GM21529 (cell line): Measurements from ENCODE around the gene COA5.

Source experiments
- ATAC-seq: cut with Tn5 transposase; IDR thresholded peaks from one replicate; pipeline ENCODE4 v1.9.1; 2021; ENCODE audit not compliant: unreplicated experiment

Gene COA5

GRCh38 chr2:98572676-98573075, 35.6 kb downstream of the COA5 start:
- no peak for ATAC-seq

GRCh38 chr2:98572211-98572610, 36.1 kb downstream of the COA5 start:
- no peak for ATAC-seq

GRCh38 chr2:98571796-98572195, 36.5 kb downstream of the COA5 start:
- no peak for ATAC-seq

GRCh38 chr2:98571121-98571701, 37.1 kb downstream of the COA5 start:
- no peak for ATAC-seq

- ATAC-seq, result no peak
Measured at GRCh38 chr2:98570356-98570755, 38.0 kb downstream of the COA5 start.

- no peak for ATAC-seq
Measured at GRCh38 chr2:98569915-98570314, 38.4 kb downstream of the COA5 start.

GRCh38 chr2:98569197-98569793, 39.0 kb downstream of the COA5 start:
- ATAC-seq, result no peak

GRCh38 chr2:98568161-98568956, 40.0 kb downstream of the COA5 start:
- no peak for ATAC-seq

GRCh38 chr2:98565941-98566340, 42.4 kb downstream of the COA5 start:
- no peak for ATAC-seq

GRCh38 chr2:98565286-98565860, 42.9 kb downstream of the COA5 start:
- no peak for ATAC-seq

- no peak for ATAC-seq
Measured at GRCh38 chr2:98564541-98565132, 43.7 kb downstream of the COA5 start.

- no peak for ATAC-seq
Measured at GRCh38 chr2:98563394-98563793, 44.9 kb downstream of the COA5 start.

- no peak for ATAC-seq
Measured at GRCh38 chr2:98561902-98562695, 46.2 kb downstream of the COA5 start.

- no peak for ATAC-seq
Measured at GRCh38 chr2:98561018-98561417, 47.3 kb downstream of the COA5 start.

GRCh38 chr2:98560256-98560771, 48.0 kb downstream of the COA5 start:
- no peak for ATAC-seq

GRCh38 chr2:98559581-98559980, 48.7 kb downstream of the COA5 start:
- peak; percentile 39 for ATAC-seq

- no peak for ATAC-seq
Measured at GRCh38 chr2:98558852-98559530, 49.3 kb downstream of the COA5 start.

GRCh38 chr2:98556344-98557033, 51.8 kb downstream of the COA5 start:
- ATAC-seq, result peak; percentile 76

GRCh38 chr2:98555696-98556095, 52.6 kb downstream of the COA5 start:
- no peak for ATAC-seq
